DND-41 (cell line): Measurements from ENCODE around the gene NTMT2.

Source experiments
- ATAC-seq: fragments of 200-7000 bp; cut with Tn5 transposase; 3 replicates; pipeline ENCODE4 v1.9.1; 2021; ENCODE audit warnings: low read depth; ENCODE audit not compliant: insufficient read depth
- DNase-seq: peaks from one replicate; pipeline ENCODE4 v3.0.0-alpha.2; 2020
- H2AFZ ChIP-seq: 2 replicates; pipeline ENCODE4 v1.6.0; 2012; ENCODE audit warnings: low read depth, low read length
- H3K27ac ChIP-seq: 2 replicates; pipeline ENCODE4 v1.5.1; 2012; ENCODE audit warnings: low read length, inconsistent platforms
- H3K27me3 ChIP-seq: fragments of 200-600 bp; sonication (generic); 2 replicates; pipeline ENCODE4 v1.6.0; 2012; ENCODE audit warnings: low read length, mild to moderate bottlenecking, inconsistent platforms; ENCODE audit not compliant: insufficient read depth, poor library complexity
- H3K36me3 ChIP-seq: 2 replicates; pipeline ENCODE4 v1.5.1; 2012; ENCODE audit warnings: low read length, inconsistent platforms; ENCODE audit not compliant: insufficient read depth
- H3K4me1 ChIP-seq: 2 replicates; pipeline ENCODE4 v1.5.1; 2012; ENCODE audit warnings: mild to moderate bottlenecking, low read length; ENCODE audit not compliant: insufficient read depth
- H3K4me2 ChIP-seq: 2 replicates; pipeline ENCODE4 v1.6.0; 2012; ENCODE audit warnings: mild to moderate bottlenecking, moderate library complexity, low read length, inconsistent platforms; ENCODE audit not compliant: insufficient read depth
- H3K4me3 ChIP-seq, 2 experiments: fragments of 200-600 bp in 1 of 2; shearing (Covaris generic) in 1 of 2; 2 replicates each; pipeline ENCODE4 v1.5.1; 2012 to 2016; ENCODE audit warnings: inconsistent platforms in 2 of 2, low read length in 2 of 2, mild to moderate bottlenecking in 2 of 2, low read depth in 1 of 2, moderate library complexity in 1 of 2
- H3K79me2 ChIP-seq: 2 replicates; pipeline ENCODE4 v1.6.0; 2012; ENCODE audit warnings: low read length, inconsistent platforms; ENCODE audit not compliant: insufficient read depth
- H3K9ac ChIP-seq: 2 replicates; pipeline ENCODE4 v1.6.0; 2012; ENCODE audit warnings: low read depth, mild to moderate bottlenecking, inconsistent platforms, low read length, moderate library complexity
- H3K9me3 ChIP-seq: 2 replicates; pipeline ENCODE4 v1.5.1; 2012; ENCODE audit warnings: low read length, moderate library complexity, mild to moderate bottlenecking, inconsistent platforms; ENCODE audit not compliant: insufficient read depth, severe bottlenecking
- H4K20me1 ChIP-seq: 2 replicates; pipeline ENCODE4 v1.6.0; 2012; ENCODE audit warnings: low read length; ENCODE audit not compliant: insufficient read depth
- CTCF ChIP-seq: IDR thresholded peaks from 2 replicates; pipeline ENCODE4 v1.5.1; 2012; ENCODE audit warnings: borderline replicate concordance, low read length, moderate library complexity, mild to moderate bottlenecking; ENCODE audit not compliant: poor library complexity, severe bottlenecking; ENCODE audit errors: extremely low read depth
- EZH2 ChIP-seq: IDR thresholded peaks from 3 replicates; pipeline ENCODE4 v1.6.1; 2012; ENCODE audit warnings: borderline replicate concordance, low read depth, mild to moderate bottlenecking, moderate library complexity, low read length, inconsistent platforms; ENCODE audit not compliant: severe bottlenecking

Gene NTMT2

GRCh38 chr1:170145061-170145460 lies 698 bp upstream of the NTMT2 start:
- no peak for DNase-seq
- Histone ChIP-seq H3K27ac (peak overlapping the region; percentile 91), H3K9me3 (no peaks in the 10 kb centered on the region), H3K4me3 (no peak overlapping the region), H3K4me1 (peaks cover 55% of the 10 kb centered on the region), H3K27me3 (no peaks in the 10 kb centered on the region), H3K9ac (no peak overlapping the region), H4K20me1 (no peaks in the 10 kb centered on the region), H3K4me2 (no peak overlapping the region), H3K36me3 (no peaks in the 10 kb centered on the region), H2AFZ (no peak overlapping the region), H3K79me2 (no peaks in the 10 kb centered on the region)
- ATAC-seq, result no peak
- TF ChIP-seq EZH2, result no peak
- no peak for TF ChIP-seq CTCF

GRCh38 chr1:170146720-170147263 lies 1.0 kb downstream of the NTMT2 start:
- TF ChIP-seq CTCF (no peak), EZH2 (no peak)
- peak overlapping the region; percentile 53 for H3K9ac ChIP-seq
- ATAC-seq, result peak; percentile 96
- no peaks in the 10 kb centered on the region for H3K79me2 ChIP-seq
- peak overlapping the region in 1 of 2 experiments; percentile 42; a peak in 2 of 4 replicates for H3K4me3 ChIP-seq
- H3K4me2 ChIP-seq, result peak overlapping the region; percentile 64
- H3K36me3 ChIP-seq, result no peaks in the 10 kb centered on the region
- H3K27ac ChIP-seq, result peak overlapping the region; percentile 91
- peaks cover 58% of the 10 kb centered on the region for H3K4me1 ChIP-seq
- peak; percentile 82 for DNase-seq
- H2AFZ ChIP-seq, result peak overlapping the region; percentile 61
- H3K9me3 ChIP-seq, result no peaks in the 10 kb centered on the region
- no peaks in the 10 kb centered on the region for H4K20me1 ChIP-seq
- no peaks in the 10 kb centered on the region for H3K27me3 ChIP-seq

- H3K36me3 ChIP-seq, result no peaks in the 10 kb centered on the region
- no peak overlapping the region for H3K9ac ChIP-seq
- H3K4me1 ChIP-seq, result peaks cover 58% of the 10 kb centered on the region
- no peak overlapping the region for H3K4me3 ChIP-seq
- DNase-seq (no peak), ATAC-seq (no peak)
- H3K27me3 ChIP-seq, result no peaks in the 10 kb centered on the region
- H2AFZ ChIP-seq, result no peak overlapping the region
- no peaks in the 10 kb centered on the region for H4K20me1 ChIP-seq
- no peak for TF ChIP-seq EZH2
- TF ChIP-seq CTCF, result no peak
- no peak overlapping the region for H3K4me2 ChIP-seq
- H3K27ac ChIP-seq, result no peak overlapping the region
- peaks cover 4% of the 10 kb centered on the region for H3K9me3 ChIP-seq
- no peaks in the 10 kb centered on the region for H3K79me2 ChIP-seq
Observed at GRCh38 chr1:170149241-170149640, 3.5 kb downstream of the NTMT2 start.

- no peaks in the 10 kb centered on the region for H3K36me3 ChIP-seq
- H3K4me3 ChIP-seq, result no peak overlapping the region
- peaks cover 4% of the 10 kb centered on the region for H3K9me3 ChIP-seq
- TF ChIP-seq CTCF, result no peak
- TF ChIP-seq EZH2, result no peak
- no peak for ATAC-seq
- H3K27me3 ChIP-seq, result no peaks in the 10 kb centered on the region
- no peak overlapping the region for H3K4me2 ChIP-seq
- peak overlapping the region; percentile 50 for H2AFZ ChIP-seq
- H3K27ac ChIP-seq, result peak overlapping the region; percentile 45
- DNase-seq, result no peak
- H3K79me2 ChIP-seq, result no peaks in the 10 kb centered on the region
- no peak overlapping the region for H3K9ac ChIP-seq
- peaks cover 53% of the 10 kb centered on the region for H3K4me1 ChIP-seq
- no peaks in the 10 kb centered on the region for H4K20me1 ChIP-seq
Observed at GRCh38 chr1:170150016-170150415, 4.3 kb downstream of the NTMT2 start.
